Stomach (tissue), 4 donors: ENCODE data around the gene CLSTN2.

Source experiments
- CTCF ChIP-seq, 7 experiments: fragments of 450-650 bp in 4 of 7; fragments of 200-600 bp in 3 of 7; sonication (generic) in 3 of 7; IDR thresholded peaks; one replicate each; pipeline ENCODE4 v1.5.1; 2016 to 2019; ENCODE audit warnings: antibody characterized with exemption in 7 of 7, control low read depth in 2 of 7, mild to moderate bottlenecking in 1 of 7
- EP300 ChIP-seq: sonication (generic); formaldehyde crosslinking; IDR thresholded peaks from one replicate; pipeline ENCODE4 v1.6.1; 2017; ENCODE audit warnings: antibody characterized with exemption
- POLR2A ChIP-seq, 4 donors: fragments of 450-650 bp; IDR thresholded peaks; one replicate each; pipeline ENCODE4 v1.6.1; 2016; ENCODE audit warnings: antibody characterized with exemption in 4 of 4, control low read depth in 2 of 4, mild to moderate bottlenecking in 1 of 4, moderate library complexity in 1 of 4

GRCh38 chr3:140443806-140444205, 508.8 kb downstream of the CLSTN2 start:
- TF ChIP-seq CTCF (IDR thresholded peaks at IDR 0.05) (no peak), POLR2A (IDR thresholded peaks at IDR 0.05) (no peak), EP300 (no peak)
